ENCODE data around the gene RBM17.

DNA sequence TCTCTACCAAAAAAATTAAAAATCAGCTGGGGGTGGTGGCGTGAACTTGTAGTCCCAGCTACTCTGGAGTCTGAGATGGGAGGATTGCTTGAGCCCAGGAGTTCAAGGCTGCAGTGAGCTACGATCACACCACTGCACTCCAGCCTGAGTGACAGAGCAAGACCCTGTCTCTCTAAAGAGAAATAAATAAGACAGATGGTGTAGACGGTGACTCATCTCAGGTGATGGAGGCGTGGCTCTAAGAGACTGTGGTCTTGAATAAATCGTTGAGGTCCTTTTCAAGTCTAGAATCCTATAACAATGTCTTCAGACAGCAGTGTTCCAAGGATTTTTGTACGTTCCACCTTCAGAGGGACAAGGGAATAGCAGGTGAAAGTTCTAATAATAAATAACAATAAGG, 60.1 kb downstream of the RBM17 start:
- no peak for TF ChIP-seq ZNF274 (IDR thresholded peaks at IDR 0.05; ENCODE audit: low read depth, low read length)
- no peak for TF ChIP-seq YY1 (IDR thresholded peaks at IDR 0.05; ENCODE audit: insufficient read depth, insufficient read length)

Measured in NT2/D1 (cell line).